GM18517 (cell line): ENCODE measurements around the gene SORCS2.
"Not testable (repeated sequence)": the region's sequence is repeated elsewhere in the genome, so short reads cannot be mapped to it uniquely, and the experiment has no call there.

Experiments
- ATAC-seq: cut with Tn5 transposase; IDR thresholded peaks from one replicate; pipeline ENCODE4 v1.9.1; 2021; ENCODE audit warnings: mild to moderate bottlenecking, moderate library complexity; ENCODE audit not compliant: unreplicated experiment

Gene SORCS2

GRCh38 chr4:7199129-7199725 is 6.9 kb downstream of the SORCS2 start:
- ATAC-seq = no peak

DNA sequence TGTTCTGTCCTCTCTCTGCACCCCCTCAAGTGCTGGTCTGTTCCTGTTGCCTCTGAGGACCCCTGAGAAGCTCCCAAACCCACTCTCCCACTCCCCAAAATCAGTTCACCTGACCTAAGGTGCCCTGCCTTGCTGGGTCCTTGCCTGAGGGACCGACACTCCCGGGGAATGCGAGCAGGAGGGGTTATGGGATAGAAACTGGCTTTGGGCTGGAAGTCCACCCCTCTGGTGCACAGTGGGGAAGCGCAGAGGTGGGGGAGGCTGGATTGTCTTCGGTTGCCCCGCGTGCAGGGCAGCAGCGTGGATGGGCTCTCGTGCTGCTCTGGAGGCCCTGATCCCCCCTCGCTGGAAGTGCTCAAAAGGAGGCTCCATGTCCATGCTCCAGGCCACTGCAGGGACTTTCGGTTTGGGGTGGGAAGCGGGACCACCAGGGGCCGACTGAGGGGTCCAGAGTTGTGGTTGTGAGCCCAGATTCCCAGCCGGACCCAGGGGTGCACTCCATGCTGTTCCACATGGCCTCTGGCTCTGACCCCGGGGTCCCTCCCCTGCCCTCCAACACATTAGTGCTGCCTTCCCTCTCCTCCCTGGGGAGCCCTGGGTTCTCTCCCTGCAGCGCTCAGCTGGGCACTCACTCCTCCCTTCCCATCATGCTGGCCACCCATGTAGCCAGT is 7.6 kb downstream of the SORCS2 start:
- no peak for ATAC-seq

GRCh38 chr4:7200801-7201200 is 8.5 kb downstream of the SORCS2 start:
- no peak for ATAC-seq

- no peak for ATAC-seq
Measured at GRCh38 chr4:7201420-7202305, 9.3 kb downstream of the SORCS2 start.

DNA sequence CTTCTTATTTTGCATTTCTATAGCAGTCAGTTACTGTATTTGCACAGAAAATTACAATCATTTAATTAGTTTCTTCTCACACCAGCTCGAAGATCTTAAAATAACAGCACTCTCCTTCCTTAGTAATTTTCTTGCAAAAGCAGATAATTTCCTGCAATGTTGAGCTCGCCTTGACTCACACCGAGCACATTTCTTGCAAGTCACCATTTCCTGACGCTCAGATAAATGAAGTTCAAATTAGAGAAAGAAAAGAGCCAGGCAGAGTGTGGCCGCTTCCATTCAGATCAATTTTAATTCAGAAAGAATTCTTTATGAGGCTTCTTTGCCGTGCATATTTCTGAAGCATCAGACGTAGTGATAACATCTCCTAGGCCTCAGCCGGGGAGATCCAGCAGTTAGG is 10.1 kb downstream of the SORCS2 start:
- no peak for ATAC-seq

DNA sequence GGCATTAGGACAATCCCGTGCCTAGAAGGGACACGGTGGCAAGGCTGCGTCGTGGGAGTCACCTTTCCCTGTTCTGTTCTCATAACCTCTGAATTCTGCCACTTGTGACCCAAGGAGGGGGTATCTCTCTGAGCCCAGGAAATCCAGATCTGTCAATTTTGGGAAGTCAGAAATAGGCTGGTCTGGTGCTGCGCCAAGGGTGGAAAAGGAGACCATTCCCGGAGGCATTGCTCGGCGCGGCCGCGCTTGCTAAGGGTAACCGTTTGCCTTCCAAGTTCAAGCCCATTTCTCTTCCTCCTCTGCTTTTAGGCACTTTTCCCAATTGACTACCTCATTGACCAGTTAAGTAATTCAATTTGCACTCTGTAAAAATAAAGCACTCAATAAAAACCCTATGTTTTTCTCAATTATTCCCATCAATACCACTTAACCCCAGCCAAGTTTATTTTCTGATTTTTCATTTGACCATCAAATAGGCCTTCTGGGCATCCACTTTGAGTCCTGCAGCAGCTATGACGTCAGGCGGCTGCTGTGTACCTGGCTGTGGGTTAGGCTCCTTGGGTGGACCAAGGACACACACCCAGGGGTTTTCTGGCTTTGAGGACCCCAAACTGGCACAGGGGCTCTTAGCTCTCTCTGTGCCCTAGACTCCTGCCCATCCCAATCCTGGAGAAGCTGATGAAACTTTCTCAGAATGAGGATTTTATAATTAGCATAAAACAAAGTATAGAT is 12.5 kb downstream of the SORCS2 start:
- no peak for ATAC-seq

- no peak for ATAC-seq
Measured at GRCh38 chr4:7206385-7206784, 14.0 kb downstream of the SORCS2 start.

DNA sequence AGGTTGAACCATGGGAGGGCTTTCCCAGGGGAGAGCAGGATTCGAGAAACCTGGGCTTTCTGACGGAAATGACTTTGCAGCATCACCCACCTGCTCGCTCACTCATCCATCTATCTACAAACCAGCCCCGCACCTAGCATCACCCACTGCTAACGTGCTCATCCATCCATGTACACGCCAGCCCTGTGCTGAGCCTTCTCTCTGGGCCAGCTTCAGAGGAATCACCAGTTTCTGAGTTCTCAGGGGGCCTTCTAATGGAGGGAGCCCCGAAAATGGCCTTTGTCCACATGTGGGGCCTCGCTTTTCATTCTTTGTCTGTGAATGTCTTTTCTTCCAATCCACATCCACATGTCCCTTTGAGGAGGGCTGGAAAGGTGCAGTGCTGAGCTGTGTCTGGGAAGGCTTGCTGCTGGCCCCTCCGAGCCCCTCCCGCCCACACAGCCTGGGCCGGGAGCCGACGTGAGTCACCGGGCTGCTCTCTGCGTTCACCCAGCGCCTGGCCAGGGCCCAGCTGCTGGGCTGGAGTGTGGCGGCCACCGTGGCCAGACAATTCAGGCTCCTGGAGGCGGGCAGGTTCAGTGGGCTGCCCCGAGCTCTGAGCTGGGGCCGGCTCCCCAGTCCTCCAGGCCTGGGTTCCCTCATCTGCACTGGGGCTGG is 14.7 kb downstream of the SORCS2 start:
- ATAC-seq = no peak

DNA sequence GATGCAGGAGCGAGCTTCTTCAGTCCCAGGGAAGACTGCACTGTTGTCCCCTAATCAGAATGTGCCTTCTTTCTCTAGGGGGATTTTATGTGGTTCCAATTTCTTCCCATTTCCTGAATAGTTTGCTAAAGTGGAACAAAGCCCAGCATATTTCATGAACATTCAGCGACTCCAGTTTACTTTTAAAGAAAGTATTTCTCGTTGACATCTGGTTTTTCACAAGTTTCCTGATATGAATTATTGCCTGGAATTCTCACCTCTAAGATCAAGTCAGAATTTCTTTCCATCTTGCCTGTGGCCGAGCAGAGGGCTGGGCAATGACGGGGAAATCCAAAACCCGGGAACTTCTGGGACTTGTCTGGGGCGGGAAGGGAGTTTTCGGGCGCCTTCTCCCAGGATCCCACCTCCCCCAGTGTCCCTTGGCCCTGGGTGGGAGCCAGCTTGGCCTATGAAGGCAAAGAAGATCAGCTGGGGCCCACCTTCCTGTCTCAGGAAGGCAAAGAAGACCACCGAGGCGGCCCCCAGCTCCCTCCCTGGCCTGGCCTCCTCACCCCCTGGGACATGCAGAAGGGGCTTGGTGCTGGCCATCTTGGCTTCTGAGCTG is 15.4 kb downstream of the SORCS2 start:
- ATAC-seq = no peak

DNA sequence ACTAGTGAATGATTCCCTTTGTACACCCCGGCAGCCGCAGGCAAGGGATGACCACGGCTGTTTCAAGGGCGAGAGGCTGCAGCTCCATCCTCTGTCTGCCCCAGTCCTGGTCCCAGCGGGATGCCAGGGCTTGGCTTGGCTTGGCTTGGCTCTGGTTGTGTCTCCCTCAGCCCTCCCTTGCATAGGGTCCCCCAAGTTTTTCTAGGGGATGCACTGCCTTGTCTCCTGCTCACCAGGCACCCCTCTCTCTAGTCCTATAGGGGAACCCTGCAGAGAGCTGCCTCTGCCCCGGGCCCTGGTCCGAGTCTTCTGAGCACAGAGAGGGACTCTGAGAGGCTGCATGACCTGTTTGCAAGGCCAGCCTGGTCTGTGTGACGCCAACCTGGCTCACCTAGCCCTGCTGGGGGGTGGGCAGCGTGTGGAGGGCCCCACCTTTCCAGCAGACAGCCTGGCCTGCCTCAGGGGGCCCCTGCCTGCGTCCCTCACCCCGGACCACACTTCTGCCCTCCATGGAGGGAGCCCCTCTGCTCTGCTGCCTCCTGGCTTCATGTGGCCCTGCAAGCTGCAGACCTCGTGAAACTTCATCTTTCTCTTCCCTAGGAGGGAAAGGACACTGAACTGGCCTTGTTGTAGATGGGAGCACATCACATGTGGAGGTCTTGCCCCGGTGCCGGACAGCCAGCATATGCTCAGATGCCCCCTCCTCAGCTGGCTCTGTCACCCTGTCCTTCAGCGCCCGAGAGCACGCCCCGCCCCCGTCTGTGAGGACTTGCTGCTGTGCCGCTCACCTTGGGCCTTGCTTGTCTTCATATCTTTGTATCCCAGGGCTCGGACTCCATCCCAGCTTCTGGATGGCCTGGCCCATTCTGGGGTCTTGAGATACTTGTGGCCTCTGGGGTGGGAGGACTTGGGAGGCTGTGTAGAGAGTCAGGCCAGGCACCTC is 16.4 kb downstream of the SORCS2 start:
- no peak for ATAC-seq

- ATAC-seq = no peak
Measured at GRCh38 chr4:7209699-7210098, 17.4 kb downstream of the SORCS2 start.

DNA sequence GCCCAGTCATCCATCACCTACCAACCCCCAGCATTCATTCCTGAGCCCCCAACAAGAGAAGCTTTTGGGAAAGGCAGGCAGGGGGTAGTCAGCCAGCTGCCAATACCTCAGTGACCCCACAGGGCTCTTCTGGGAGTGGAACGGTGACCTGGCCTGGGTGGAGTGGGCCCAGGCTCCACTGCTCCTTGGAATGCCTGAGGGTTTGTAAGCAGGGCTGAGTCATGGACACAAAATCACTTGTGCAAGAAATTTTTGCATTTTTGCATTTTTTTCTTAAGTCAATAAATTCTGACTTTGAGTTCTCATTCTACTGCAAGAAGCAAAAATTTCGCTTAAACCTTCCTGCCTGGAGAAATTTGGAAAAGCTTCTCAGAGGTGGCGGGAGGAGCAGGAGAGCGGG is 18.5 kb downstream of the SORCS2 start:
- no peak for ATAC-seq

- no peak for ATAC-seq
Measured at GRCh38 chr4:7212101-7212674, 19.9 kb downstream of the SORCS2 start.

DNA sequence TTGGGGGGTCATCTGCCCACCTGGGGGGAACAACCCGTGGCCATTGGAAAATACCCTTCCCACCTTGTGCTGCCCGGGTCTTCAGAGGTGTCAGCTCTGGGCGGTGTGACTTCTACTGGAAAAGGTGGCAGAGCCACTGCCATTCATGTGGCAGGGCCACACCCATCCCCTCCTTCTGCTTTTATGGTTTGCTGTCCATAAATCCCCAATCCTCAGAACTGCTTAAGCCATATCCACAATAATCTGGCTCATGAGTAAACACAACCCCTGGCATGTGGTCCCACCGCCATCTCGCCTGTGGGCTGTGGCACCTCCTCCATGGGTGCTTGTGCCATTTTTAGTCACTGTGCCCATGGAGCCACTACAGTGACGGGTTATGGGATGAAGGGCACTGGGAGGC is 20.6 kb downstream of the SORCS2 start:
- ATAC-seq = no peak

DNA sequence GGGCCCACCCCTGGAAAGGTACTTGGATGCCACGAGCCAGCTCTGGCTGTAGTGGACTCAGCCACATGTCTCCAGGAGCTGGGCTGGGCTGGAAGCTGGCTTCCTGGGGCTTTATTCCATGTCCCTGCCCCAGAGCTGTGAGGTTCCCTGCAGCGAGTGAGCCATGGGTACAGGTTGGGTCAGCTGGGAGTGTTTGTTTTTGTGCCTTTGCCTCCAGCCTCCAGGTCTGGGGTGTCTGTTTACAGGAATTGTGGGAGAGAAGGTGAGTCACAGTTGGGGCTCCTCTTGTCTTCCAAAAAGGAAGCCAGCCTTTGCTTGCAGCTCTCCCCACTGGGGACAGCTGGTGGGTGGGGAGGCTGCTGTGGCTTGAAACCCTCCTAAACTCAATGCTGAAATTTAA is 21.5 kb downstream of the SORCS2 start:
- ATAC-seq = no peak

DNA sequence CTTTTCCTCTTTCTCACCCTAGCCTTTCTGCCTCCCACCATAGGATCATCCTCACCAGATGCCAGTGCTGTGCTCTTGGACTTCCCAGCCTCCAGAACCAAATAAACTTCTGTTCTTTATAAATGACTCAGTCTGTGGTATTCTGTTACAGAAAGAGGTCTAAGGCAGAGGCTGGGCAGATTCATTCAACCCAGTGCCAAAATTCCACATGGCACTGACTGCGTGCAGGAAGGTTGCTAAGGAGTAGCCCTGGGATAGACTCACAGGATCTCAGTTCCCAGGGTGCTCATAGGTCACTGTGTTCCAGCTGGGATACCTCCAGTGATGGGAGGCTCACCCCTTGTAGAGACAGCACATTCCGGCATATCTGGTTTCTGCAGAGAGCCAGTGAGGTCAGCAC is 22.0 kb downstream of the SORCS2 start:
- no peak for ATAC-seq

DNA sequence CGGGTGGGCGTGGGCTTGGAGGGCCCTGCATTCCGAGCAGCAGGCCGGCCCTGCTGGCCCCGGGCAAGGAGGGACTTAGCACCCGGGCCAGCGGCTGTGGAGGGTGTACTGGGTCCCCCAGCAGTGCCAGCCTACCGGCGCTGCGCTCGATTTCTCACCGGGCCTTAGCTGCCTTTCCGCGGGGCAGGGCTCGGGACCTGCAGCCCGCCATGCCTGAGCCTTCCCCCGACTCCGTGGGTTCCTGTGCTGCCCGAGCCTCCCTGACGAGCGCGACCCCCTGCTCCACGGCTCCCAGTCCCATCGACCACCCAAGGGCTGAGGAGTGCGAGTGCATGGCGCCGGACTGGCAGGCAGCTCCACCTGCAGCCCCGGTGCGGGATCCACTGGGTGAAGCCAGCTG is 22.8 kb downstream of the SORCS2 start:
- not testable (repeated sequence) for ATAC-seq

GRCh38 chr4:7217039-7217438 is 24.7 kb downstream of the SORCS2 start:
- ATAC-seq = no peak
